ENCODE measurements around the gene PTCHD1. TPM values are rescaled to one million over a fixed set of nuclear protein-coding genes. Genes with fewer than 3 reads are reported as not detected.

The PTCHD1 gene
- total and polyA plus RNA-seq, 9 of the 15 experiments (the other 6 are each of a cell fraction or from before 2014, with no cell fraction given) = not detected

DNA sequence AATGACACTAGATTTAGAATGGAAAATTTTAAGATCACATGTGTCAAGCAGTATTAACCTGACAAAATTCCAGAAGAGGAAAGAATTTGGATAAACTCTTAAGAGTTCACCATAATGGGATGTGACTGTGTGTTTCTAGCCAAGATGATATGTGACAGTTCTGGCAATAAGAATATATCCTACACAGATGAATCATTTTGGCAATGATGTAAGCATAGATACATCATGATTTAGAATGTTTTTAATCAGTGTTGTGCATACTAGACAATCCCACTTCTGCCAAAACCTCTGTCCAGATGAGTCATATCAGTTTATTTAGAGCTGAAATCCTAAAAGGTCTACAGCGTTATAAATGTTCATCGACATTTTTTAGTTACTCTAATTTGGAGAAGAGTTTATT, 48.8 kb downstream of the PTCHD1 start:
- H3K27me3 ChIP-seq (ENCODE audit: control insufficient read depth in 2 of 2, insufficient read depth in 2 of 2, low read length in 2 of 2) = no peaks in the 10 kb centered on the region
- POLR2A ChIA-PET = no interaction called here
- 3% methylated on average over 2 of the region's 2 CpGs for WGBS (ENCODE audit: insufficient coverage, low coverage, missing lambda C conversion rate)
- ATAC-seq = no peak
- H3K9me1 ChIP-seq (ENCODE audit: control insufficient read depth, insufficient read depth, low read length) = no peaks in the 10 kb centered on the region
- no peak for FAIRE-seq
- H3K36me3 ChIP-seq (ENCODE audit: control insufficient read depth, insufficient read depth, low read length) = no peaks in the 10 kb centered on the region
- TF ChIP-seq ZNF347 (CRISPR knock-in tag; IDR thresholded peaks at IDR 0.05; ENCODE audit: low read depth) (no peak), ZNF121 (CRISPR knock-in tag; conservative IDR thresholded peaks at IDR 0.05) (no peak), MCM5 (IDR thresholded peaks at IDR 0.05; ENCODE audit: low read depth) (no peak), HNRNPK (IDR thresholded peaks at IDR 0.05; ENCODE audit: low read depth, low read length, poor library complexity, severe bottlenecking) (no peak), ZBTB7A (IDR thresholded peaks at IDR 0.05; ENCODE audit: borderline replicate concordance, control insufficient read depth, low read depth, low read length) (no peak), ZNF75A (CRISPR knock-in tag; IDR thresholded peaks at IDR 0.05) (no peak), RBBP5 (IDR thresholded peaks at IDR 0.05; ENCODE audit: borderline replicate concordance, insufficient read depth, low read length, poor library complexity, severe bottlenecking) (no peak), TEAD2 (tag; IDR thresholded peaks at IDR 0.05) (no peak), FOXP1 (CRISPR knock-in tag; IDR thresholded peaks at IDR 0.05) (no peak), ZNF707 (CRISPR knock-in tag; conservative IDR thresholded peaks at IDR 0.05) (no peak), GATAD2A (IDR thresholded peaks at IDR 0.05) (no peak), EHMT2 (IDR thresholded peaks at IDR 0.05) (no peak), L3MBTL2 (IDR thresholded peaks at IDR 0.05) (no peak), IRF2 (CRISPR knock-in tag; IDR thresholded peaks at IDR 0.05) (no peak), PHB2 (IDR thresholded peaks at IDR 0.05; ENCODE audit: low read depth) (no peak)
- TF ChIP-seq, protein P1, sequence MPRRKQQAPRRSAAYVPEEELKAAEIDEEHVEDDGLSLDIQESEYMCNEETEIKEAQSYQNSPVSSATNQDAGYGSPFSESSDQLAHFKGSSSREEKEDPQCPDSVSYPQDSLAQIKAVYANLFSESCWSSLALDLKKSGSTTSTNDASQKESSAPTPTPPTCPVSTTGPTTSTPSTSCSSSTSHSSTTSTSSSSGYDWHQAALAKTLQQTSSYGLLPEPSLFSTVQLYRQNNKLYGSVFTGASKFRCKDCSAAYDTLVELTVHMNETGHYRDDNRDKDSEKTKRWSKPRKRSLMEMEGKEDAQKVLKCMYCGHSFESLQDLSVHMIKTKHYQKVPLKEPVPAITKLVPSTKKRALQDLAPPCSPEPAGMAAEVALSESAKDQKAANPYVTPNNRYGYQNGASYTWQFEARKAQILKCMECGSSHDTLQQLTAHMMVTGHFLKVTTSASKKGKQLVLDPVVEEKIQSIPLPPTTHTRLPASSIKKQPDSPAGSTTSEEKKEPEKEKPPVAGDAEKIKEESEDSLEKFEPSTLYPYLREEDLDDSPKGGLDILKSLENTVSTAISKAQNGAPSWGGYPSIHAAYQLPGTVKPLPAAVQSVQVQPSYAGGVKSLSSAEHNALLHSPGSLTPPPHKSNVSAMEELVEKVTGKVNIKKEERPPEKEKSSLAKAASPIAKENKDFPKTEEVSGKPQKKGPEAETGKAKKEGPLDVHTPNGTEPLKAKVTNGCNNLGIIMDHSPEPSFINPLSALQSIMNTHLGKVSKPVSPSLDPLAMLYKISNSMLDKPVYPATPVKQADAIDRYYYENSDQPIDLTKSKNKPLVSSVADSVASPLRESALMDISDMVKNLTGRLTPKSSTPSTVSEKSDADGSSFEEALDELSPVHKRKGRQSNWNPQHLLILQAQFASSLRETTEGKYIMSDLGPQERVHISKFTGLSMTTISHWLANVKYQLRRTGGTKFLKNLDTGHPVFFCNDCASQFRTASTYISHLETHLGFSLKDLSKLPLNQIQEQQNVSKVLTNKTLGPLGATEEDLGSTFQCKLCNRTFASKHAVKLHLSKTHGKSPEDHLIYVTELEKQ (CRISPR knock-in tag; IDR thresholded peaks at IDR 0.05) = no peak
- H2AFZ ChIP-seq (ENCODE audit: low read depth, low read length) = no peak overlapping the region
- H3K27ac ChIP-seq (ENCODE audit: extremely low read depth, low read depth, low read length) = no peak overlapping the region
- intact Hi-C loops (cut with micrococcal nuclease) (no loop called here), in situ Hi-C loops (cut with MboI) (no loop called here)
- no TSS peak for BruUV-seq (replicated peaks)
- no peak for DNase-seq (ENCODE audit: extremely low read depth in 1 of 4, low spot score in 3 of 4)
- no peaks in the 10 kb centered on the region for H3K4me1 ChIP-seq (replicated peaks in 1 of 2; ENCODE audit: control insufficient read depth in 2 of 2, insufficient read depth in 2 of 2, low read length in 2 of 2)
- CTCF ChIA-PET (ENCODE audit: low intra/inter-chr PET ratio) = no interaction called here
- no peaks in the 10 kb centered on the region for H3K79me2 ChIP-seq (ENCODE audit: control insufficient read depth, insufficient read depth, low read length)
- H4K20me1 ChIP-seq (replicated peaks; ENCODE audit: control insufficient read depth, insufficient read depth, low read length) = no peaks in the 10 kb centered on the region
- H3K9me3 ChIP-seq (replicated peaks; ENCODE audit: control insufficient read depth, insufficient read depth, low read depth, low read length) = no peaks in the 10 kb centered on the region
- H3K4me3 ChIP-seq = no peak overlapping the region
- H3K4me2 ChIP-seq (ENCODE audit: insufficient read depth, low read length) = no peak overlapping the region
- H3K9ac ChIP-seq (ENCODE audit: insufficient read depth in 1 of 2, low read depth in 2 of 2, low read length in 2 of 2) = no peak overlapping the region

Data from K562 (cell line).